Prostate gland (tissue), 2 donors: Measurements from ENCODE around the gene TRMT11.
"Not testable (repeated sequence)": the region's sequence is repeated elsewhere in the genome, so short reads cannot be mapped to it uniquely, and the experiment has no call there.

ENCODE experiments used
- CTCF ChIP-seq, 4 experiments: fragments of 200-600 bp in 2 of 4; fragments of 450-650 bp in 2 of 4; sonication (generic) in 2 of 4; IDR thresholded peaks; 1 replicate in 3 of 4; 2 replicates in 1 of 4; pipeline ENCODE4 v1.5.1; 2016 to 2019; ENCODE audit warnings: antibody characterized with exemption in 4 of 4, mild to moderate bottlenecking in 2 of 4, moderate library complexity in 2 of 4
- POLR2A ChIP-seq: fragments of 450-650 bp; IDR thresholded peaks from one replicate; pipeline ENCODE4 v1.6.1; 2016; ENCODE audit warnings: antibody characterized with exemption, mild to moderate bottlenecking

GRCh38 chr6:126023474-126023873 lies 37.1 kb downstream of the TRMT11 start:
- not testable (repeated sequence) for TF ChIP-seq POLR2A; CTCF (IDR thresholded peaks at IDR 0.05)
